Testis (tissue), 2 donors: ENCODE results near the gene CFAP43.

ENCODE experiments used
- POLR2A ChIP-seq: fragments of 450-650 bp; IDR thresholded peaks from one replicate; pipeline ENCODE4 v1.6.1; 2017; ENCODE audit warnings: antibody characterized with exemption, mild to moderate bottlenecking, moderate library complexity
- TF ChIP-seq, protein P1 (sequence below), 3 experiments: fragments of 450-650 bp in 2 of 3; fragments of 200-600 bp in 1 of 3; sonication (generic) in 1 of 3; IDR thresholded peaks; one replicate each; pipeline ENCODE4 v1.5.1; 2016 to 2019; ENCODE audit warnings: antibody characterized with exemption in 3 of 3, mild to moderate bottlenecking in 2 of 3, moderate library complexity in 1 of 3

- no peak for TF ChIP-seq POLR2A
- TF ChIP-seq, protein P1, sequence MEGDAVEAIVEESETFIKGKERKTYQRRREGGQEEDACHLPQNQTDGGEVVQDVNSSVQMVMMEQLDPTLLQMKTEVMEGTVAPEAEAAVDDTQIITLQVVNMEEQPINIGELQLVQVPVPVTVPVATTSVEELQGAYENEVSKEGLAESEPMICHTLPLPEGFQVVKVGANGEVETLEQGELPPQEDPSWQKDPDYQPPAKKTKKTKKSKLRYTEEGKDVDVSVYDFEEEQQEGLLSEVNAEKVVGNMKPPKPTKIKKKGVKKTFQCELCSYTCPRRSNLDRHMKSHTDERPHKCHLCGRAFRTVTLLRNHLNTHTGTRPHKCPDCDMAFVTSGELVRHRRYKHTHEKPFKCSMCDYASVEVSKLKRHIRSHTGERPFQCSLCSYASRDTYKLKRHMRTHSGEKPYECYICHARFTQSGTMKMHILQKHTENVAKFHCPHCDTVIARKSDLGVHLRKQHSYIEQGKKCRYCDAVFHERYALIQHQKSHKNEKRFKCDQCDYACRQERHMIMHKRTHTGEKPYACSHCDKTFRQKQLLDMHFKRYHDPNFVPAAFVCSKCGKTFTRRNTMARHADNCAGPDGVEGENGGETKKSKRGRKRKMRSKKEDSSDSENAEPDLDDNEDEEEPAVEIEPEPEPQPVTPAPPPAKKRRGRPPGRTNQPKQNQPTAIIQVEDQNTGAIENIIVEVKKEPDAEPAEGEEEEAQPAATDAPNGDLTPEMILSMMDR (IDR thresholded peaks at IDR 0.05): no peak
Measured at GRCh38 chr10:104201636-104202035, 30.5 kb downstream of the CFAP43 start.
